ENCODE results near the gene LKAAEAR1.

LKAAEAR1 gene

GRCh38 chr20:64080013-64080812, 4.0 kb downstream of the LKAAEAR1 start, which contains the start of gene OPRL1:
Gene OPRL1, plus strand, starts transcription at chr20:64080082. Its CDS starts 12,639 bp downstream, at chr20:64092721.
- TF ChIP-seq POU2F2 (IDR thresholded peaks at IDR 0.05; ENCODE audit: low read depth, low read length) (no peak), TAF1 (IDR thresholded peaks at IDR 0.05; ENCODE audit: low read depth, low read length) (no peak), PAX5 (IDR thresholded peaks at IDR 0.05; ENCODE audit: insufficient read depth, low read length, severe bottlenecking) (no peak), POLR2AphosphoS5 (IDR thresholded peaks at IDR 0.05; ENCODE audit: low read depth, low read length) (no peak), POLR2A (IDR thresholded peaks at IDR 0.05; ENCODE audit: low read depth, low read length) (no peak), SPI1 (IDR thresholded peaks at IDR 0.05; ENCODE audit: low read depth, low read length) (no peak)
- DNase-seq (ENCODE audit: insufficient read length, low spot score), result peak; percentile 79
- peak; percentile 73 for FAIRE-seq

GRCh38 chr20:64079273-64080012, 4.8 kb downstream of the LKAAEAR1 start, which contains the start of gene RGS19:
Gene RGS19, minus strand, starts transcription at chr20:64079518. Its CDS starts 2,632 bp downstream, at chr20:64076886.
- TF ChIP-seq SPI1 (IDR thresholded peaks at IDR 0.05; ENCODE audit: low read depth, low read length), result peak; percentile 80
- TF ChIP-seq POLR2AphosphoS5 (IDR thresholded peaks at IDR 0.05; ENCODE audit: low read depth, low read length), result no peak
- no peak for TF ChIP-seq POU2F2 (IDR thresholded peaks at IDR 0.05; ENCODE audit: low read depth, low read length)
- peak; percentile 94 for FAIRE-seq
- peak; percentile 70 for DNase-seq (ENCODE audit: insufficient read length, low spot score)

DNA sequence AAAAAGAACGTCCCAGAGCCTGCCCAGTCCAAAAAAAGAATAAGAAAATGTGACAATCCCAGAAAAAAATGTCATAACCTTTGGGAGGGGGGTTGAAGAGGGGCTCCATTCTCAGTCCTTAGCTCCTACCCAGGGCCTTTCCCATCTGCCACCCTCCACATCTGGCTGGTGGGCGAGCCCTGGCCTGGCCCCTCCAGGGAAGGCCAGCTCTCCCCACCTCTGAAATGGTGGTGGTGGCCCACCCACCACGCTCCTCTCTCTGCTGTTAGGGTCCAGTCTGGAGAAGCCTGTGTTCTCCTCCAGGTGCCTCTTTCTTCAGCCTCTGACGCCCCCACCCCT, 5.3 kb downstream of the LKAAEAR1 start:
- DNase-seq (ENCODE audit: insufficient read length, low spot score) (no peak), FAIRE-seq (no peak)

GRCh38 chr20:64077876-64078551, 6.2 kb downstream of the LKAAEAR1 start:
- FAIRE-seq, result peak; percentile 87
- TF ChIP-seq POU2F2 (IDR thresholded peaks at IDR 0.05; ENCODE audit: low read depth, low read length) (no peak), POLR2AphosphoS5 (IDR thresholded peaks at IDR 0.05; ENCODE audit: low read depth, low read length) (no peak), TAF1 (IDR thresholded peaks at IDR 0.05; ENCODE audit: low read depth, low read length) (no peak), POLR2A (IDR thresholded peaks at IDR 0.05; ENCODE audit: low read depth, low read length) (no peak), SPI1 (IDR thresholded peaks at IDR 0.05; ENCODE audit: low read depth, low read length) (no peak), PAX5 (IDR thresholded peaks at IDR 0.05; ENCODE audit: insufficient read depth, low read length, severe bottlenecking) (no peak)
- DNase-seq (ENCODE audit: insufficient read length, low spot score), result no peak

More for the DNA sequence above, 5.3 kb downstream of the LKAAEAR1 start:
- no peak for TF ChIP-seq TAF1 (IDR thresholded peaks at IDR 0.05; ENCODE audit: low read depth, low read length)
- TF ChIP-seq POU2F2 (IDR thresholded peaks at IDR 0.05; ENCODE audit: low read depth, low read length), result no peak
- TF ChIP-seq POLR2AphosphoS5 (IDR thresholded peaks at IDR 0.05; ENCODE audit: low read depth, low read length), result no peak
- TF ChIP-seq SPI1 (IDR thresholded peaks at IDR 0.05; ENCODE audit: low read depth, low read length), result no peak
- TF ChIP-seq POLR2A (IDR thresholded peaks at IDR 0.05; ENCODE audit: low read depth, low read length), result no peak
- TF ChIP-seq PAX5 (IDR thresholded peaks at IDR 0.05; ENCODE audit: insufficient read depth, low read length, severe bottlenecking), result no peak

DNA sequence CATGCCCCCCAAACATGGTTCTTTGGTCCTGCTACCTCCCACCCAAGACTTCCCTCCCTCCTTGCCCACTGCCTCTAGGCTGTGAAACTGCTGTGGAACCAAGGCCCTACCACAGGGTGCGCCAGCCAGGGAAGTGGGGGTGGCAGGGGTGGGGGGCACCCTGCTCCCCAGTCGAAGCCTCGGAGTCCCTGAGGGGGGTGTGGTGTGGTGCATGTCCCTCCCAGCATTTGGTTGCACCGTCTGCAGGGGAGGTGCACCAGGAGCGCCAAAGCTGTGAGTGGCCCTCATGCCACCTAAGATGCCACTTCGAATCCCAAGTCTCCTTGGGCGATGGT, 6.7 kb downstream of the LKAAEAR1 start:
- DNase-seq (ENCODE audit: insufficient read length, low spot score) (no peak), FAIRE-seq (no peak)
- no peak for TF ChIP-seq POU2F2 (IDR thresholded peaks at IDR 0.05; ENCODE audit: low read depth, low read length)
- no peak for TF ChIP-seq POLR2A (IDR thresholded peaks at IDR 0.05; ENCODE audit: low read depth, low read length)
- no peak for TF ChIP-seq PAX5 (IDR thresholded peaks at IDR 0.05; ENCODE audit: insufficient read depth, low read length, severe bottlenecking)
- TF ChIP-seq TAF1 (IDR thresholded peaks at IDR 0.05; ENCODE audit: low read depth, low read length), result no peak
- TF ChIP-seq POLR2AphosphoS5 (IDR thresholded peaks at IDR 0.05; ENCODE audit: low read depth, low read length), result no peak
- TF ChIP-seq SPI1 (IDR thresholded peaks at IDR 0.05; ENCODE audit: low read depth, low read length), result no peak

DNA sequence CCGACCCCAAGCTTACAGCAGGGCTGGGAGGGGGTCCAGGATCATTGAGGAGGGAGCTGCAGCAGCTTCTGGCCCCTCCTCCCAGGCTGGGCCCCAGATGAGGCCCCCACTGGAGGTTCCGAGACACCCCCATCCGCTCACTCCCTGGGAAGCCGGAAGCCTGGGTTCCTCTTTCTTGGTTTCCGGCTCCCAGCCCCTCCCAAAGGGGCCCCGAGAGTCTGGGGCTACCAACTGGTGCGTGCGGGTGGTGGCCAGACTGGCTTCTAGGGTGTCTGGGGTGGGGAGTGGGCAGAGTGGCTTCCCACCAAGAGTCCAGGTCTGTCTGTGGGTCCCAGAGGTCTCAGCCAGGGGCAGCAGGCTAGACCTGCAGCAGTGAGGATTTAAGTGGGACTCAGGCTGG, 7.1 kb downstream of the LKAAEAR1 start:
- FAIRE-seq (no peak), DNase-seq (ENCODE audit: insufficient read length, low spot score) (peak; percentile 77)
- TF ChIP-seq PAX5 (IDR thresholded peaks at IDR 0.05; ENCODE audit: insufficient read depth, low read length, severe bottlenecking) (no peak), POLR2AphosphoS5 (IDR thresholded peaks at IDR 0.05; ENCODE audit: low read depth, low read length) (peak; percentile 56; the same call in 1 of the 2 replicates), SPI1 (IDR thresholded peaks at IDR 0.05; ENCODE audit: low read depth, low read length) (peak; percentile 93), POLR2A (IDR thresholded peaks at IDR 0.05; ENCODE audit: low read depth, low read length) (no peak)

GRCh38 chr20:64076061-64076997, 7.9 kb downstream of the LKAAEAR1 start:
- no peak for TF ChIP-seq TAF1 (IDR thresholded peaks at IDR 0.05; ENCODE audit: low read depth, low read length)
- no peak for TF ChIP-seq POLR2A (IDR thresholded peaks at IDR 0.05; ENCODE audit: low read depth, low read length)
- no peak for TF ChIP-seq PAX5 (IDR thresholded peaks at IDR 0.05; ENCODE audit: insufficient read depth, low read length, severe bottlenecking)
- TF ChIP-seq POU2F2 (IDR thresholded peaks at IDR 0.05; ENCODE audit: low read depth, low read length), result no peak
- no peak for TF ChIP-seq POLR2AphosphoS5 (IDR thresholded peaks at IDR 0.05; ENCODE audit: low read depth, low read length)
- no peak for TF ChIP-seq SPI1 (IDR thresholded peaks at IDR 0.05; ENCODE audit: low read depth, low read length)
- FAIRE-seq, result peak; percentile 68
- no peak for DNase-seq (ENCODE audit: insufficient read length, low spot score)

DNA sequence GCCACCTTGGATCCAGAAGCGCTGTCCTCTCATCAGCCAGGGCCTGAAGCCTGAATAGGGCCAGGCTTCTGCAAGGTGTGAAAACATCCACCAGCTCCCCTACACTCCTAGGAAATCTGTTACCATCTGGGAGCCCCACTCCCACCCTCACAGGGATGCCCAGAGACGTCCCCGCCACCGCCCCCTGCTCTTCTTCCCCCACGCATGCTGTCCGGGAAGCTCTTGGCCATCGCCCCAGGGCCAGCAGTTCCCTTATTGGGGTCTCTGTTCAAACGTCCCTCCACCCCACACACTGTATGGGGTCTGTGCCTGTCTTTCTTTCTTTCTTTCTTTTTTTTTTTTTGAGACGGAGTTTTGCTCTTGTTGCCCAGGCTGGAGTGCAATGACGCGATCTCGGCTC, 8.6 kb downstream of the LKAAEAR1 start:
- FAIRE-seq (no peak), DNase-seq (ENCODE audit: insufficient read length, low spot score) (no peak)
- TF ChIP-seq TAF1 (IDR thresholded peaks at IDR 0.05; ENCODE audit: low read depth, low read length), result no peak
- TF ChIP-seq POLR2A (IDR thresholded peaks at IDR 0.05; ENCODE audit: low read depth, low read length), result no peak
- no peak for TF ChIP-seq POLR2AphosphoS5 (IDR thresholded peaks at IDR 0.05; ENCODE audit: low read depth, low read length)
- no peak for TF ChIP-seq SPI1 (IDR thresholded peaks at IDR 0.05; ENCODE audit: low read depth, low read length)
- no peak for TF ChIP-seq PAX5 (IDR thresholded peaks at IDR 0.05; ENCODE audit: insufficient read depth, low read length, severe bottlenecking)
- TF ChIP-seq POU2F2 (IDR thresholded peaks at IDR 0.05; ENCODE audit: low read depth, low read length), result no peak
